SH-SY5Y (cell line): ENCODE measurements around the gene ZNF710.

Experiments
- GATA2 ChIP-seq: IDR thresholded peaks from 2 replicates; pipeline ENCODE4 v1.6.1; 2011; ENCODE audit warnings: mild to moderate bottlenecking, low read depth, low read length
- GATA3 ChIP-seq: IDR thresholded peaks from 2 replicates; pipeline ENCODE4 v1.6.1; 2011; ENCODE audit warnings: low read depth, mild to moderate bottlenecking, low read length, moderate library complexity

DNA sequence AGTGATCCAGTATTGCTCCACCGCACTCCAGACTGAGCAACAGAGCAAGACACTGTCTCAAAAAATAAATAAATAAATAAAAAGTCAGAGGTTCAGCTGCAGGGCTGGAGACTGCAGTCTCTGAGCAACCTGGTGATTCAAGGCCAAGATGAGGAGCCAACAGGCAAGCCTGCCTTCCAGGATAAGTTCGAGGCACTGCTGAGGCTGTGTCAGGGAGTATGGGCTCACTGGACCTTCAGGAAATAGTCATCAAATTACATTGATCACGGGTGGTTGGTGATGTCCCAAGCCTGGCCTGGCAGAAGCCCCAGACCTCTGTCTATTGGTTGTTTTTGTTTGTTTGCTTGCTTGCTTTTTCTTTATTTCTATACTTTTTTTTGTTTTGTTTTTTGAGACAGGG lies 59.7 kb downstream of the ZNF710 start:
- TF ChIP-seq GATA2 (no peak), GATA3 (no peak)
